HepG2 (cell line): ENCODE data around the gene SENP5. TPM values are rescaled to one million over a fixed set of nuclear protein-coding genes. Genes with fewer than 3 reads are reported as not detected.

Experiments used
- ARNTL ChIP-seq: sonication (generic); formaldehyde crosslinking; IDR thresholded peaks from 2 replicates; pipeline ENCODE4 v1.4.0; 2020; ENCODE audit warnings: mild to moderate bottlenecking, missing genetic modification reagents
- ELF1 ChIP-seq: sonication (generic); formaldehyde crosslinking; IDR thresholded peaks from 2 replicates; pipeline ENCODE4 v1.4.0; 2020; ENCODE audit warnings: missing genetic modification reagents
- FOXO1 ChIP-seq: sonication (generic); formaldehyde crosslinking; IDR thresholded peaks from 2 replicates; pipeline ENCODE4 v1.4.0; 2020; ENCODE audit warnings: missing genetic modification reagents
- GATA4 ChIP-seq: sonication (generic); IDR thresholded peaks from 2 replicates; pipeline ENCODE4 v1.6.1; 2016; ENCODE audit warnings: antibody characterized with exemption, low read depth, borderline replicate concordance
- GTF2F1 ChIP-seq: fragments of 150-350 bp; IDR thresholded peaks from 2 replicates; pipeline ENCODE4 v1.6.1; 2014; ENCODE audit warnings: low read length
- HNRNPL ChIP-seq: fragments of 200-400 bp; formaldehyde crosslinking; IDR thresholded peaks from 2 replicates; pipeline ENCODE4 v1.6.1; 2017; ENCODE audit warnings: mild to moderate bottlenecking, low read depth, low read length
- MIER2 ChIP-seq: IDR thresholded peaks from 2 replicates; pipeline ENCODE4 v1.6.1; 2016; ENCODE audit warnings: missing biosample characterization, missing genetic modification reagents
- PAXIP1 ChIP-seq: sonication (generic); formaldehyde crosslinking; conservative IDR thresholded peaks from 2 replicates; pipeline ENCODE4 v1.4.0; 2020; ENCODE audit warnings: mild to moderate bottlenecking, missing genetic modification reagents, moderate library complexity
- PHB2 ChIP-seq: fragments of 450-650 bp; IDR thresholded peaks from 2 replicates; pipeline ENCODE4 v1.6.1; 2018; ENCODE audit not compliant: partially characterized antibody
- TFDP2 ChIP-seq: sonication (generic); formaldehyde crosslinking; IDR thresholded peaks from 2 replicates; pipeline ENCODE4 v1.4.0; 2020; ENCODE audit warnings: missing genetic modification reagents
- YY1 ChIP-seq: IDR thresholded peaks from 2 replicates; pipeline ENCODE4 v1.6.1; 2011; ENCODE audit warnings: low read length, low read depth, moderate library complexity, mild to moderate bottlenecking; ENCODE audit not compliant: insufficient read depth, insufficient replicate concordance
- ZKSCAN8 ChIP-seq: IDR thresholded peaks from 2 replicates; pipeline ENCODE4 v1.6.1; 2016; ENCODE audit warnings: borderline replicate concordance, missing genetic modification reagents, missing compliant biosample characterization
- ZMYM4 ChIP-seq: sonication (generic); formaldehyde crosslinking; IDR thresholded peaks from 2 replicates; pipeline ENCODE4 v1.8.1; 2023; ENCODE audit warnings: mild to moderate bottlenecking, missing genetic modification reagents
- ZNF121 ChIP-seq: sonication (generic); formaldehyde crosslinking; IDR thresholded peaks from 2 replicates; pipeline ENCODE4 v1.5.0; 2020; ENCODE audit warnings: mild to moderate bottlenecking, missing genetic modification reagents
- ZNF407 ChIP-seq: sonication (generic); formaldehyde crosslinking; IDR thresholded peaks from one replicate; pipeline ENCODE4 v1.5.1; 2020; ENCODE audit warnings: mild to moderate bottlenecking, missing genetic modification reagents; ENCODE audit errors: not compliant biosample characterization
- ZNF790 ChIP-seq: sonication (generic); formaldehyde crosslinking; IDR thresholded peaks from 2 replicates; pipeline ENCODE4 v1.8.0; 2022; ENCODE audit warnings: missing genetic modification reagents, mild to moderate bottlenecking, borderline replicate concordance
- polyA plus RNA-seq, 8 experiments: library from polyadenylated mRNA; depleted of rRNA in 3 of 8; stranded (reverse) in 7 of 8; unstranded in 1 of 8; fragments of >200 nt; fragmentation: Illumina TruSeq in 4 of 8; extraction: Trizol in 4 of 8; gene quantifications; 2 replicates each; pipeline versions ENCODE4 v1.2.1 to v1.2.3, GENCODE V29; 2011 to 2016; ENCODE audit warnings: low read depth in 4 of 8, missing spikeins in 1 of 8, mixed read lengths in 1 of 8; ENCODE audit not compliant: insufficient read depth in 1 of 8
- total RNA-seq, 5 experiments: library from RNA; depleted of rRNA; stranded (reverse); fragments of >200 nt; fragmentation: Illumina TruSeq; extraction: Trizol; gene quantifications; 2 replicates each; pipeline ENCODE4 v1.2.3, GENCODE V29; 2016; ENCODE audit warnings: low read depth in 1 of 5

SENP5 gene
- total and polyA plus RNA-seq, 2 of the 13 experiments (the other 11 are each of a cell fraction or from before 2014, with no cell fraction given), result 17.6 to 30.9 TPM

GRCh38 chr3:196968233-196969133, 100.8 kb downstream of the SENP5 start, which contains the start of gene PIGZ (continued):
- TF ChIP-seq GATA4 (no peak), GTF2F1 (no peak), PHB2 (no peak), FOXO1 (CRISPR knock-in tag) (no peak), ZKSCAN8 (no peak), ELF1 (CRISPR knock-in tag) (no peak), ZNF790 (CRISPR knock-in tag) (0 out of 2 replicates have a peak, but pooled peaks have one; percentile 26), PAXIP1 (CRISPR knock-in tag) (0 out of 2 replicates have a peak, but pooled peaks have one; percentile 35), HNRNPL (peak; percentile 85; the same call in 1 of the 2 replicates), YY1 (no peak), ARNTL (CRISPR knock-in tag) (peak; percentile 17; the same call in 1 of the 2 replicates), ZNF121 (CRISPR knock-in tag) (no peak), ZNF407 (CRISPR knock-in tag) (peak; percentile 44), MIER2 (no peak), ZMYM4 (0 out of 2 replicates have a peak, but pooled peaks have one; percentile 11), TFDP2 (CRISPR knock-in tag) (0 out of 2 replicates have a peak, but pooled peaks have one; percentile 15)
